GM12878 (cell line): ENCODE measurements around the gene S100A14. TPM values are rescaled to one million over a fixed set of nuclear protein-coding genes. Genes with fewer than 3 reads are reported as not detected.
"Not testable (repeated sequence)": the region's sequence is repeated elsewhere in the genome, so short reads cannot be mapped to it uniquely, and the experiment has no call there.

Experiments
- ATAC-seq: fragments of 200-7000 bp; cut with Tn5 transposase; 3 replicates; pipeline ENCODE4 v1.9.1; 2020; ENCODE audit warnings: mild to moderate bottlenecking, moderate library complexity
- BruUV-seq: library from RNA; stranded (reverse); fragments of 400-500 nt; replicated peaks from 2 replicates; lab custom pipeline; 2021; lab: Mats Ljungman, UMichigan
- CTCF ChIA-PET: fragments of 300-600 bp; sonication (Branson Sonifier 250); formaldehyde crosslinking; extraction: SDS; loops from one replicate; lab custom pipeline; 2021; ENCODE audit warnings: inconsistent platforms; lab: Yijun Ruan, JAX
- POLR2A ChIA-PET: fragments of 350-600 bp; formaldehyde crosslinking; extraction: SDS; loops from one replicate; lab custom pipeline; 2021; ENCODE audit warnings: inconsistent platforms; lab: Charles Lee
- RAD21 ChIA-PET: fragments of 300-600 bp; sonication (Branson Sonifier 250); formaldehyde crosslinking; loops from one replicate; lab custom pipeline; 2023; ENCODE audit warnings: antibody characterized with exemption; ENCODE audit not compliant: unreplicated experiment; lab: Charles Lee
- SMC1A ChIA-PET: fragments of 300-600 bp; sonication (Branson Sonifier 250); formaldehyde crosslinking; loops from one replicate; lab custom pipeline; 2023; ENCODE audit not compliant: unreplicated experiment, uncharacterized antibody; lab: Charles Lee
- DNase-seq: peaks from one replicate; pipeline ENCODE4 v3.0.0-alpha.2; 2011; ENCODE audit warnings: low read depth, low spot score
- FAIRE-seq: peaks from 3 replicates; lab custom pipeline; 2011; peaks lifted over from hg19 to GRCh38; lab: Jason Lieb, UNC
- H2AFZ ChIP-seq: 2 replicates; pipeline ENCODE4 v1.6.0; 2011; ENCODE audit warnings: low read depth, low read length, control low read depth; ENCODE audit not compliant: control insufficient read depth
- H3K27ac ChIP-seq: 2 replicates; pipeline ENCODE4 v1.5.1; 2011; ENCODE audit warnings: control low read depth; ENCODE audit not compliant: control insufficient read depth, insufficient read depth
- H3K27me3 ChIP-seq, 2 experiments: replicated peaks in 1 of 2; 2 replicates each; pipeline versions ENCODE4 v1.6.0 to v1.6.1; 2011; ENCODE audit warnings: low read length in 1 of 2; ENCODE audit not compliant: control insufficient read depth in 2 of 2, insufficient read depth in 2 of 2
- H3K36me3 ChIP-seq, 2 experiments: 2 replicates each; pipeline ENCODE4 v1.5.1; 2011; ENCODE audit warnings: low read length in 1 of 2; ENCODE audit not compliant: control insufficient read depth in 2 of 2, insufficient read depth in 2 of 2
- H3K4me1 ChIP-seq: 2 replicates; pipeline ENCODE4 v1.6.1; 2011; ENCODE audit warnings: mild to moderate bottlenecking, low read length, moderate library complexity, mixed read lengths; ENCODE audit not compliant: control insufficient read depth, insufficient read depth
- H3K4me2 ChIP-seq: 2 replicates; pipeline ENCODE4 v1.6.0; 2011; ENCODE audit warnings: control low read depth; ENCODE audit not compliant: control insufficient read depth, insufficient read depth
- H3K4me3 ChIP-seq: fragments of 200-600 bp; sonication (generic); 2 replicates; pipeline ENCODE4 v1.5.1; 2016
- H3K79me2 ChIP-seq: 2 replicates; pipeline ENCODE4 v1.6.0; 2011; ENCODE audit warnings: low read length; ENCODE audit not compliant: control insufficient read depth, insufficient read depth
- H3K9ac ChIP-seq: 2 replicates; pipeline ENCODE4 v1.8.0; 2011; ENCODE audit warnings: low read length, control low read depth, mixed read lengths; ENCODE audit not compliant: control insufficient read depth, insufficient read depth
- H3K9me3 ChIP-seq: replicated peaks from 3 replicates; pipeline ENCODE4 v1.5.1; 2011; ENCODE audit warnings: mild to moderate bottlenecking, low read length; ENCODE audit not compliant: control insufficient read depth, insufficient read depth
- H4K20me1 ChIP-seq: 2 replicates; pipeline ENCODE4 v1.6.0; 2011; ENCODE audit not compliant: control insufficient read depth, insufficient read depth
- NFIC ChIP-seq: IDR thresholded peaks from 2 replicates; pipeline ENCODE4 v1.6.1; 2012; ENCODE audit warnings: low read depth, mild to moderate bottlenecking, inconsistent platforms, low read length, moderate library complexity
- WGBS: methylation state at CpG from one replicate; pipeline ENCODE4 v1.1.6; 2016; ENCODE audit warnings: low lambda C conversion rate; ENCODE audit not compliant: insufficient replicate concordance, insufficient coverage; ENCODE audit errors: missing lambda C conversion rate; 5-methylcytosine and 5-hydroxymethylcytosine counted together
- in situ Hi-C: fragments of 300-500 bp; cut with MboI; formaldehyde crosslinking; loops from 9 replicates; pipeline ENCODE4 v1.14.3; 2018; ENCODE audit warnings: mixed read lengths
- intact Hi-C: fragments of 100-400 bp; cut with micrococcal nuclease; formaldehyde crosslinking; loops from one replicate; pipeline ENCODE4 v1.14.2; 2022; ENCODE audit not compliant: unreplicated experiment
- polyA plus RNA-seq, 11 experiments: library from polyadenylated mRNA; depleted of rRNA in 4 of 11; unstranded in 6 of 11; stranded (reverse) in 5 of 11; fragments of >200 nt; fragmentation: Nextera tagmentation in 4 of 11; fragmentation: Illumina TruSeq in 1 of 11; extraction: Ambion mirVana in 4 of 11; extraction: Trizol in 1 of 11; gene quantifications; 1 replicate in 1 of 11; 2 replicates in 10 of 11; pipeline versions ENCODE4 v1.2.1 to v1.2.3, GENCODE V29; 2011 to 2016; ENCODE audit warnings: inconsistent platforms in 2 of 11, missing spikeins in 2 of 11, low read depth in 1 of 11
- total RNA-seq, 4 experiments: library from RNA; depleted of rRNA in 3 of 4; stranded (reverse); fragments of >200 nt in 3 of 4; fragmentation: Illumina TruSeq in 1 of 4; extraction: Trizol in 1 of 4; gene quantifications; 2 replicates each; pipeline versions ENCODE4 v1.2.1 to v1.2.3, GENCODE V29; 2013 to 2021

S100A14 gene
- total and polyA plus RNA-seq, 10 of the 15 experiments (the other 5 are each of a cell fraction or from before 2014, with no cell fraction given): 0.20 to 0.77 (median 0.45) TPM; not detected in 4

DNA sequence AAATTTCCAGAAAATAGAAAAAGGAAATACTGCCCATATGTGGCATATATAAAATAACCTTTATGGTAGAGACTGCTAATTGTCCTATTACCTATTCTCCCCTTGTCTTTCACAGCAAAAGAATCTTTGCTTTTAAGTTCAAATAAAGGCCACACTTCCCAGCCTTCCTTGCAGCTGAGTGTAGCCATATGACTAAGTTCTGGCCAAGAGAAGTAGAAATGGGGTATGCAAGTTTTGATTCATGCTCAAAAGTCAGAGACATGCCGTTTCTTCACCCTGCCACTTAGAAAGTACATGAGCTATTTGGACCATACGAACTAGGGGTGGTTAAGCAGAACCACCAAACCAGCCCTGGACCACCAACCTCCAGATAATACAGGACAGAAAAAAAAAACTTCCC lies 32.1 kb downstream of the S100A14 start (continued):
- TF ChIP-seq NFIC: no peak

GRCh38 chr1:153583514-153583913 lies 32.6 kb downstream of the S100A14 start:
- H3K36me3 ChIP-seq, in situ Hi-C loops, H3K27ac ChIP-seq, SMC1A ChIA-PET, H3K4me3 ChIP-seq, POLR2A ChIA-PET, ATAC-seq, H2AFZ ChIP-seq, H3K9me3 ChIP-seq, H3K4me2 ChIP-seq, BruUV-seq, H3K9ac ChIP-seq, H3K4me1 ChIP-seq, H4K20me1 ChIP-seq, H3K79me2 ChIP-seq, RAD21 ChIA-PET, intact Hi-C loops, H3K27me3 ChIP-seq, DNase-seq, FAIRE-seq: not testable (repeated sequence)
- CTCF ChIA-PET: interaction anchor here (1.0 kb wide), 1 partner anchor 44 kb away, joined by 3 read pairs; the partner anchor contains the start of gene S100A13
- 50% methylated on average over 2 of the region's 3 CpGs for WGBS

DNA sequence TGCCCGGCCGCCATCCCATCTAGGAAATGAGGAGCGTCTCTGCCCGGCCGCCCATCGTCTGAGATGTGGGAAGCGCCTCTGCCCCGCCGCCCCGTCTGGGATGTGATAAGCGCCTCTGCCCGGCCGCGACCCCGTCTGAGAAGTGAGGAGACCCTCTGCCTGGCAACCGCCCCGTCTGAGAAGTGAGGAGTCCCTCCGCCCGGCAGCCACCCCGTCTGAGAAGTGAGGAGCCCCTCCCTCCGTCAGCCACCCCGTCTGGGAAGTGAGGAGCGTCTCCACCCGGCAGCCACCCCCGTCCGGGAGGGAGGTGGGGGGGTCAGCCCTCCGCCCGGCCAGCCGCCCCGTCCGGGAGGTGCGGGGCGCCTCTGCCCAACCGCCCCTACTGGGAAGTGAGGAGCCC lies 33.3 kb downstream of the S100A14 start:
- H2AFZ ChIP-seq, ATAC-seq, H4K20me1 ChIP-seq, SMC1A ChIA-PET, H3K27me3 ChIP-seq, in situ Hi-C loops, H3K4me2 ChIP-seq, H3K36me3 ChIP-seq, H3K79me2 ChIP-seq, H3K9me3 ChIP-seq, H3K4me3 ChIP-seq, BruUV-seq, H3K4me1 ChIP-seq, H3K9ac ChIP-seq, POLR2A ChIA-PET, intact Hi-C loops, FAIRE-seq, DNase-seq, RAD21 ChIA-PET, H3K27ac ChIP-seq: not testable (repeated sequence)
- WGBS: 74% methylated on average over 13 of the region's 34 CpGs
- CTCF ChIA-PET: interaction anchor here (2.0 kb wide), 1 partner anchor 72 kb away, joined by 7 read pairs; no protein-coding TSS in a partner anchor
